DND-41 (cell line): ENCODE measurements around the gene AGPAT3.

ENCODE experiments used
- ATAC-seq: fragments of 200-7000 bp; cut with Tn5 transposase; 3 replicates; pipeline ENCODE4 v1.9.1; 2021; ENCODE audit warnings: low read depth; ENCODE audit not compliant: insufficient read depth
- DNase-seq: peaks from one replicate; pipeline ENCODE4 v3.0.0-alpha.2; 2020
- H2AFZ ChIP-seq: 2 replicates; pipeline ENCODE4 v1.6.0; 2012; ENCODE audit warnings: low read depth, low read length
- H3K27ac ChIP-seq: 2 replicates; pipeline ENCODE4 v1.5.1; 2012; ENCODE audit warnings: low read length, inconsistent platforms
- H3K27me3 ChIP-seq: fragments of 200-600 bp; sonication (generic); 2 replicates; pipeline ENCODE4 v1.6.0; 2012; ENCODE audit warnings: low read length, mild to moderate bottlenecking, inconsistent platforms; ENCODE audit not compliant: insufficient read depth, poor library complexity
- H3K36me3 ChIP-seq: 2 replicates; pipeline ENCODE4 v1.5.1; 2012; ENCODE audit warnings: low read length, inconsistent platforms; ENCODE audit not compliant: insufficient read depth
- H3K4me1 ChIP-seq: 2 replicates; pipeline ENCODE4 v1.5.1; 2012; ENCODE audit warnings: mild to moderate bottlenecking, low read length; ENCODE audit not compliant: insufficient read depth
- H3K4me2 ChIP-seq: 2 replicates; pipeline ENCODE4 v1.6.0; 2012; ENCODE audit warnings: mild to moderate bottlenecking, moderate library complexity, low read length, inconsistent platforms; ENCODE audit not compliant: insufficient read depth
- H3K4me3 ChIP-seq, 2 experiments: fragments of 200-600 bp in 1 of 2; shearing (Covaris generic) in 1 of 2; 2 replicates each; pipeline ENCODE4 v1.5.1; 2012 to 2016; ENCODE audit warnings: inconsistent platforms in 2 of 2, low read length in 2 of 2, mild to moderate bottlenecking in 2 of 2, low read depth in 1 of 2, moderate library complexity in 1 of 2
- H3K79me2 ChIP-seq: 2 replicates; pipeline ENCODE4 v1.6.0; 2012; ENCODE audit warnings: low read length, inconsistent platforms; ENCODE audit not compliant: insufficient read depth
- H3K9ac ChIP-seq: 2 replicates; pipeline ENCODE4 v1.6.0; 2012; ENCODE audit warnings: low read depth, mild to moderate bottlenecking, inconsistent platforms, low read length, moderate library complexity
- H3K9me3 ChIP-seq: 2 replicates; pipeline ENCODE4 v1.5.1; 2012; ENCODE audit warnings: low read length, moderate library complexity, mild to moderate bottlenecking, inconsistent platforms; ENCODE audit not compliant: insufficient read depth, severe bottlenecking
- H4K20me1 ChIP-seq: 2 replicates; pipeline ENCODE4 v1.6.0; 2012; ENCODE audit warnings: low read length; ENCODE audit not compliant: insufficient read depth
- EZH2 ChIP-seq: IDR thresholded peaks from 3 replicates; pipeline ENCODE4 v1.6.1; 2012; ENCODE audit warnings: borderline replicate concordance, low read depth, mild to moderate bottlenecking, moderate library complexity, low read length, inconsistent platforms; ENCODE audit not compliant: severe bottlenecking
- TF ChIP-seq, protein P1 (sequence below): IDR thresholded peaks from 2 replicates; pipeline ENCODE4 v1.5.1; 2012; ENCODE audit warnings: borderline replicate concordance, low read length, moderate library complexity, mild to moderate bottlenecking; ENCODE audit not compliant: poor library complexity, severe bottlenecking; ENCODE audit errors: extremely low read depth

The AGPAT3 gene

DNA sequence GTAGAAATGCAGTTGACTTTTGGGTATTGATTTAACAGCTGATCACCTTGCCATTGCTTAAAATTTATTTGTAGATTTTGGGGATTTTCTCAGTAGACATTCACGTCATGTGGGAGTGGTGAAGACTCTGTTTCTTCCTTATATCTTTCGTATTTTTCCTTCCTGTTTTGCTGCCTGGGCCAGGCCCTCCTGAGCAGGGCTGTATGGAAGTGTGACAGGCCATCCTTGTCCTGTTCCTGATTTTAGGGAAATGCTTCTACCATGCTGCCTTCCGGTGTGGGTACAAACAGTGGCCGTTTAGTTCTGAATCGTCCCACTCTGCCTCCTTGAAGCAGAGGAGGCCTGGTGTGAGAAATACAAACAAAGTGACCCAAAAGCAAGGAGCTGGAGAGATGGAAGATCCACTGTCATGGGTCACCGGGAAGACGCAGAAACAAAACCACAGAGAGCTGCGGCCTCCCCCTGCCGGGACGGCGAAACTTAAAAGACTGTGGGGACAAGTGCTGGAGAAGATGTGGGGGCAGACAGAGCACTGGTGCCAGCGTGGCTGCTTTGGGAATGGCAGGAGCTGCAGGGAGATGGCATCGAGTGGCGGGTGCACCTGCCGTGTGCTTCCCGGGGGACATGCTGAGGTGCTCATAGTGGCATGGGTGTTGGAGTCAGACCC is 7.6 kb downstream of the AGPAT3 start:
- H3K79me2 ChIP-seq = peaks cover 98% of the 10 kb centered on the region
- H4K20me1 ChIP-seq = peaks cover 49% of the 10 kb centered on the region
- H3K4me3 ChIP-seq = no peak overlapping the region
- ATAC-seq (no peak), DNase-seq (no peak)
- no peak overlapping the region for H3K27ac ChIP-seq
- TF ChIP-seq EZH2 = no peak
- TF ChIP-seq, protein P1, sequence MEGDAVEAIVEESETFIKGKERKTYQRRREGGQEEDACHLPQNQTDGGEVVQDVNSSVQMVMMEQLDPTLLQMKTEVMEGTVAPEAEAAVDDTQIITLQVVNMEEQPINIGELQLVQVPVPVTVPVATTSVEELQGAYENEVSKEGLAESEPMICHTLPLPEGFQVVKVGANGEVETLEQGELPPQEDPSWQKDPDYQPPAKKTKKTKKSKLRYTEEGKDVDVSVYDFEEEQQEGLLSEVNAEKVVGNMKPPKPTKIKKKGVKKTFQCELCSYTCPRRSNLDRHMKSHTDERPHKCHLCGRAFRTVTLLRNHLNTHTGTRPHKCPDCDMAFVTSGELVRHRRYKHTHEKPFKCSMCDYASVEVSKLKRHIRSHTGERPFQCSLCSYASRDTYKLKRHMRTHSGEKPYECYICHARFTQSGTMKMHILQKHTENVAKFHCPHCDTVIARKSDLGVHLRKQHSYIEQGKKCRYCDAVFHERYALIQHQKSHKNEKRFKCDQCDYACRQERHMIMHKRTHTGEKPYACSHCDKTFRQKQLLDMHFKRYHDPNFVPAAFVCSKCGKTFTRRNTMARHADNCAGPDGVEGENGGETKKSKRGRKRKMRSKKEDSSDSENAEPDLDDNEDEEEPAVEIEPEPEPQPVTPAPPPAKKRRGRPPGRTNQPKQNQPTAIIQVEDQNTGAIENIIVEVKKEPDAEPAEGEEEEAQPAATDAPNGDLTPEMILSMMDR = no peak
- H3K27me3 ChIP-seq = no peaks in the 10 kb centered on the region
- no peak overlapping the region for H2AFZ ChIP-seq
- H3K9me3 ChIP-seq = no peaks in the 10 kb centered on the region
- peaks cover 47% of the 10 kb centered on the region for H3K36me3 ChIP-seq
- no peaks in the 10 kb centered on the region for H3K4me1 ChIP-seq
- no peak overlapping the region for H3K4me2 ChIP-seq
- no peak overlapping the region for H3K9ac ChIP-seq

- no peak for DNase-seq
- no peak overlapping the region for H3K4me2 ChIP-seq
- H3K79me2 ChIP-seq = peaks cover 98% of the 10 kb centered on the region
- ATAC-seq = no peak
- H3K4me3 ChIP-seq = no peak overlapping the region
- no peak for TF ChIP-seq EZH2
- TF ChIP-seq, protein P1 = no peak
- H3K36me3 ChIP-seq = peaks cover 47% of the 10 kb centered on the region
- no peaks in the 10 kb centered on the region for H3K9me3 ChIP-seq
- H3K4me1 ChIP-seq = no peaks in the 10 kb centered on the region
- H3K27me3 ChIP-seq = no peaks in the 10 kb centered on the region
- no peak overlapping the region for H2AFZ ChIP-seq
- H3K27ac ChIP-seq = no peak overlapping the region
- peaks cover 47% of the 10 kb centered on the region for H4K20me1 ChIP-seq
- H3K9ac ChIP-seq = no peak overlapping the region
These were observed 8.7 kb downstream of the AGPAT3 start for GRCh38 chr21:43873673-43874072.

DNA sequence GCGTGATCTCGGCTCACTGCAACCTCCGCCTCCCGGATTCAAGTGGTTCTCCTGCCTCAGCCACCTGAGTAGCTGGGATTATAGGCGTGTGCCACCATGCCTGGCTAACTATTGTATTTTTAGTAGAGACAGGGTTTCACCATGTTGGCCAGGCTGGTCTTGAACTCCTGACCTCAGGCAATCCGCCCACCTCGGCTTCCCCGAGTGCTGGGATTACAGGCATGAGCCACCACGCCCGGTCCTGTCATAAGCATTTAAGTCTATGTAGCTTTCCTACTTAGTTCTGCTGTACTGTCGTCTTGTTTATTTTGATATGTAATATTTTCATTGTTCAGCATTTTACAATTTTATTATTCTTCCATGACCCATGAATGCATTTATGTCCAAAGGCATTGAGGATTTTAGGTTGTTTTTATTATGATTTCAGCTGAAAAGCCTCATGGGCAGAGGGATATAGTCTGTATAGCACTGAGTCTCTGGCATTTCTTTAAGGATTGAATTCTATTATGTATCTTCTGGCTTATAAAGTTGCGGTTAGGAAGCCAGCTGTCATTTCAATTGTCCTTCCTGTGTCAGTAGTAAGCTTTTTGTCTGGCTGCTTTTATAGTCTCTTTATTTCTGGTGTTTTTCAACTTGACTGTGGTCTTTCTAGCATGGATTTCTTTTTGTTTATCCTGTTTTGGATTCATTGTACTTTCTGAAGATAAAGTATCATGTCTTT is 9.2 kb downstream of the AGPAT3 start:
- peaks cover 47% of the 10 kb centered on the region for H4K20me1 ChIP-seq
- H3K36me3 ChIP-seq = peaks cover 48% of the 10 kb centered on the region
- H3K27me3 ChIP-seq = no peaks in the 10 kb centered on the region
- no peaks in the 10 kb centered on the region for H3K4me1 ChIP-seq
- TF ChIP-seq, protein P1 = no peak
- no peak for TF ChIP-seq EZH2
- H3K27ac ChIP-seq = no peak overlapping the region
- DNase-seq = no peak
- no peak overlapping the region for H2AFZ ChIP-seq
- no peak overlapping the region for H3K4me3 ChIP-seq
- peaks cover 98% of the 10 kb centered on the region for H3K79me2 ChIP-seq
- H3K9ac ChIP-seq = no peak overlapping the region
- H3K4me2 ChIP-seq = no peak overlapping the region
- ATAC-seq = peak; percentile 52; the same call in 2 of the 3 replicates
- no peaks in the 10 kb centered on the region for H3K9me3 ChIP-seq
